Glomerular visceral epithelial cell (primary cell): ENCODE measurements around the gene PDX1.

Experiments used
- DNase-seq: peaks from one replicate; pipeline ENCODE4 v3.0.0-alpha.2; 2016; ENCODE audit errors: extremely low spot score

Gene PDX1

GRCh38 chr13:27970382-27971235 lies 50.8 kb downstream of the PDX1 start:
- no peak for DNase-seq

- no peak for DNase-seq
Measured at GRCh38 chr13:27971236-27971645, 51.4 kb downstream of the PDX1 start.

GRCh38 chr13:27971776-27972477 lies 52.1 kb downstream of the PDX1 start:
- DNase-seq: no peak

GRCh38 chr13:27972478-27972820 lies 52.6 kb downstream of the PDX1 start:
- DNase-seq: no peak

- no peak for DNase-seq
Measured at GRCh38 chr13:27973291-27973690, 53.5 kb downstream of the PDX1 start.

- DNase-seq: no peak
Measured at GRCh38 chr13:27973961-27974662, 54.3 kb downstream of the PDX1 start.
